Prostate gland (tissue), 2 donors: ENCODE results near the gene NCBP1.

Source experiments
- POLR2A ChIP-seq: fragments of 450-650 bp; IDR thresholded peaks from one replicate; pipeline ENCODE4 v1.6.1; 2016; ENCODE audit warnings: antibody characterized with exemption, mild to moderate bottlenecking
- POLR2AphosphoS5 ChIP-seq: sonication (generic); formaldehyde crosslinking; IDR thresholded peaks from one replicate; pipeline ENCODE4 v1.6.1; 2017; ENCODE audit warnings: antibody characterized with exemption
- TF ChIP-seq, protein P1 (sequence below), 4 experiments: fragments of 200-600 bp in 2 of 4; fragments of 450-650 bp in 2 of 4; sonication (generic) in 2 of 4; IDR thresholded peaks; 1 replicate in 3 of 4; 2 replicates in 1 of 4; pipeline ENCODE4 v1.5.1; 2016 to 2019; ENCODE audit warnings: antibody characterized with exemption in 4 of 4, mild to moderate bottlenecking in 2 of 4, moderate library complexity in 2 of 4

DNA sequence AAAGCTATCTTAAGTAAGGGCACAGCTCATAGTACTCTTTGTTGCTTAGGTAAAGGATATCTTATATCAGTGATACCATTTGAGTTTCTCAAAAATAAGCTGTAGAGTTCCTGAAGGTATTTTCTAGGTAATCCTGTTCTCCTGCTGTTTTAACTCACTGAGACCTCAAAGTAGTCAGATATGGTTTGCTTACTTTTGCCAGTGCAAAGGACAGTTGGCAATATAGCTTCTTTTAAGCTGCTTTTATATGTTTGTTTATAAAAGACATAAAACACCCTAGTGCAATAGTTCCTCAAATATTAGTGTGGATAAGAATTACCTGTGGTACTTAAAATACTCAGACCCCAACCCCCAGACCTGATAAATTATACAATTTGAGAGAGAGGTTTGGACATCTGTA is 12.1 kb downstream of the NCBP1 start:
- TF ChIP-seq, protein P1, sequence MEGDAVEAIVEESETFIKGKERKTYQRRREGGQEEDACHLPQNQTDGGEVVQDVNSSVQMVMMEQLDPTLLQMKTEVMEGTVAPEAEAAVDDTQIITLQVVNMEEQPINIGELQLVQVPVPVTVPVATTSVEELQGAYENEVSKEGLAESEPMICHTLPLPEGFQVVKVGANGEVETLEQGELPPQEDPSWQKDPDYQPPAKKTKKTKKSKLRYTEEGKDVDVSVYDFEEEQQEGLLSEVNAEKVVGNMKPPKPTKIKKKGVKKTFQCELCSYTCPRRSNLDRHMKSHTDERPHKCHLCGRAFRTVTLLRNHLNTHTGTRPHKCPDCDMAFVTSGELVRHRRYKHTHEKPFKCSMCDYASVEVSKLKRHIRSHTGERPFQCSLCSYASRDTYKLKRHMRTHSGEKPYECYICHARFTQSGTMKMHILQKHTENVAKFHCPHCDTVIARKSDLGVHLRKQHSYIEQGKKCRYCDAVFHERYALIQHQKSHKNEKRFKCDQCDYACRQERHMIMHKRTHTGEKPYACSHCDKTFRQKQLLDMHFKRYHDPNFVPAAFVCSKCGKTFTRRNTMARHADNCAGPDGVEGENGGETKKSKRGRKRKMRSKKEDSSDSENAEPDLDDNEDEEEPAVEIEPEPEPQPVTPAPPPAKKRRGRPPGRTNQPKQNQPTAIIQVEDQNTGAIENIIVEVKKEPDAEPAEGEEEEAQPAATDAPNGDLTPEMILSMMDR (IDR thresholded peaks at IDR 0.05), result no peak
- TF ChIP-seq POLR2A (no peak), POLR2AphosphoS5 (no peak)
